HepG2 (cell line): ENCODE measurements around the gene SMPD3. TPM values are rescaled to one million over a fixed set of nuclear protein-coding genes. Genes with fewer than 3 reads are reported as not detected.

Experiments used
- AGO1 ChIP-seq: fragments of 200-400 bp; formaldehyde crosslinking; IDR thresholded peaks from 2 replicates; pipeline ENCODE4 v1.6.1; 2017; ENCODE audit warnings: mild to moderate bottlenecking, low read depth, low read length, moderate library complexity; ENCODE audit not compliant: poor library complexity, severe bottlenecking
- CAMTA2 ChIP-seq: sonication (generic); formaldehyde crosslinking; IDR thresholded peaks from 2 replicates; pipeline ENCODE4 v1.4.0; 2020; ENCODE audit warnings: mild to moderate bottlenecking, missing genetic modification reagents, borderline replicate concordance
- CEBPB ChIP-seq: IDR thresholded peaks from 2 replicates; pipeline ENCODE4 v1.6.1; 2011; ENCODE audit warnings: low read depth, low read length, improper control_type of control experiment, borderline replicate concordance
- CHD2 ChIP-seq: IDR thresholded peaks from 2 replicates; pipeline ENCODE4 v1.6.1; 2011; ENCODE audit warnings: low read depth, low read length, improper control_type of control experiment
- HNF4A ChIP-seq: sonication (generic); formaldehyde crosslinking; IDR thresholded peaks from 2 replicates; pipeline ENCODE4 v1.4.0; 2020; ENCODE audit warnings: missing genetic modification reagents
- IRF2 ChIP-seq: IDR thresholded peaks from 2 replicates; pipeline ENCODE4 v1.6.1; 2018; ENCODE audit warnings: missing genetic modification reagents, missing compliant biosample characterization
- MBD4 ChIP-seq: IDR thresholded peaks from 2 replicates; pipeline ENCODE4 v1.6.1; 2012; ENCODE audit warnings: low read length, inconsistent platforms, borderline replicate concordance
- NFKB2 ChIP-seq: sonication (generic); formaldehyde crosslinking; IDR thresholded peaks from 2 replicates; pipeline ENCODE4 v1.4.0; 2020; ENCODE audit warnings: missing genetic modification reagents, borderline replicate concordance
- NFYB ChIP-seq: sonication (generic); formaldehyde crosslinking; IDR thresholded peaks from 2 replicates; pipeline ENCODE4 v1.4.0; 2020; ENCODE audit warnings: missing genetic modification reagents
- PAWR ChIP-seq: sonication (generic); formaldehyde crosslinking; IDR thresholded peaks from 2 replicates; pipeline ENCODE4 v1.4.0; 2020; ENCODE audit warnings: missing genetic modification reagents, mild to moderate bottlenecking, borderline replicate concordance
- PAX8 ChIP-seq: sonication (generic); formaldehyde crosslinking; IDR thresholded peaks from 2 replicates; pipeline ENCODE4 v1.8.0; 2022; ENCODE audit warnings: mild to moderate bottlenecking, missing genetic modification reagents, borderline replicate concordance
- REPIN1 ChIP-seq: sonication (generic); formaldehyde crosslinking; IDR thresholded peaks from 2 replicates; pipeline ENCODE4 v1.8.0; 2022; ENCODE audit warnings: missing genetic modification reagents, low read depth, mild to moderate bottlenecking, borderline replicate concordance
- SIX1 ChIP-seq: sonication (generic); formaldehyde crosslinking; IDR thresholded peaks from 2 replicates; pipeline ENCODE4 v1.4.0; 2020; ENCODE audit warnings: missing genetic modification reagents, borderline replicate concordance
- SRSF9 ChIP-seq: fragments of 200-400 bp; formaldehyde crosslinking; IDR thresholded peaks from 2 replicates; pipeline ENCODE4 v1.6.1; 2018; ENCODE audit warnings: borderline replicate concordance, mild to moderate bottlenecking, low read depth, low read length; ENCODE audit not compliant: insufficient read depth, poor library complexity, severe bottlenecking
- XRCC5 ChIP-seq: fragments of 200-400 bp; formaldehyde crosslinking; optimal IDR thresholded peaks from 2 replicates; pipeline ENCODE3; 2017; ENCODE audit warnings: mild to moderate bottlenecking, low read length
- ZNF34 ChIP-seq: sonication (generic); formaldehyde crosslinking; IDR thresholded peaks from 2 replicates; pipeline ENCODE4 v1.4.0; 2020; ENCODE audit warnings: mild to moderate bottlenecking, missing genetic modification reagents, borderline replicate concordance
- ZNF530 ChIP-seq: sonication (generic); formaldehyde crosslinking; IDR thresholded peaks from 2 replicates; pipeline ENCODE4 v1.5.0; 2020; ENCODE audit warnings: low read depth, mild to moderate bottlenecking, missing genetic modification reagents
- ZNF569 ChIP-seq: sonication (generic); formaldehyde crosslinking; IDR thresholded peaks from 2 replicates; pipeline ENCODE4 v1.5.0; 2020; ENCODE audit warnings: mild to moderate bottlenecking, missing genetic modification reagents, moderate library complexity, borderline replicate concordance
- polyA plus RNA-seq, 8 experiments: library from polyadenylated mRNA; depleted of rRNA in 3 of 8; stranded (reverse) in 7 of 8; unstranded in 1 of 8; fragments of >200 nt; fragmentation: Illumina TruSeq in 4 of 8; extraction: Trizol in 4 of 8; gene quantifications; 2 replicates each; pipeline versions ENCODE4 v1.2.1 to v1.2.3, GENCODE V29; 2011 to 2016; ENCODE audit warnings: low read depth in 4 of 8, missing spikeins in 1 of 8, mixed read lengths in 1 of 8; ENCODE audit not compliant: insufficient read depth in 1 of 8
- total RNA-seq, 5 experiments: library from RNA; depleted of rRNA; stranded (reverse); fragments of >200 nt; fragmentation: Illumina TruSeq; extraction: Trizol; gene quantifications; 2 replicates each; pipeline ENCODE4 v1.2.3, GENCODE V29; 2016; ENCODE audit warnings: low read depth in 1 of 5
- TF ChIP-seq, protein P1 (sequence below): sonication (generic); formaldehyde crosslinking; IDR thresholded peaks from 2 replicates; pipeline ENCODE4 v1.5.0; 2020; ENCODE audit warnings: mild to moderate bottlenecking, missing genetic modification reagents, borderline replicate concordance
- TF ChIP-seq, protein P2 (sequence below): sonication (generic); formaldehyde crosslinking; IDR thresholded peaks from 2 replicates; pipeline ENCODE4 v1.4.0; 2020; ENCODE audit warnings: missing genetic modification reagents, mild to moderate bottlenecking, borderline replicate concordance
- TF ChIP-seq, protein P3 (sequence below): sonication (generic); formaldehyde crosslinking; IDR thresholded peaks from 2 replicates; pipeline ENCODE4 v1.4.0; 2020; ENCODE audit warnings: mild to moderate bottlenecking, missing genetic modification reagents
- TF ChIP-seq, protein P4 (sequence below): sonication (generic); formaldehyde crosslinking; IDR thresholded peaks from 2 replicates; pipeline ENCODE4 v1.4.0; 2020; ENCODE audit warnings: missing genetic modification reagents, low read depth, mild to moderate bottlenecking, borderline replicate concordance
- TF ChIP-seq, protein P5 (sequence below): sonication (generic); formaldehyde crosslinking; IDR thresholded peaks from 2 replicates; pipeline ENCODE4 v1.5.0; 2020; ENCODE audit warnings: missing genetic modification reagents

Gene SMPD3
- total and polyA plus RNA-seq, 2 of the 13 experiments (the other 11 are each of a cell fraction or from before 2014, with no cell fraction given), result 0.07 to 0.32 TPM

DNA sequence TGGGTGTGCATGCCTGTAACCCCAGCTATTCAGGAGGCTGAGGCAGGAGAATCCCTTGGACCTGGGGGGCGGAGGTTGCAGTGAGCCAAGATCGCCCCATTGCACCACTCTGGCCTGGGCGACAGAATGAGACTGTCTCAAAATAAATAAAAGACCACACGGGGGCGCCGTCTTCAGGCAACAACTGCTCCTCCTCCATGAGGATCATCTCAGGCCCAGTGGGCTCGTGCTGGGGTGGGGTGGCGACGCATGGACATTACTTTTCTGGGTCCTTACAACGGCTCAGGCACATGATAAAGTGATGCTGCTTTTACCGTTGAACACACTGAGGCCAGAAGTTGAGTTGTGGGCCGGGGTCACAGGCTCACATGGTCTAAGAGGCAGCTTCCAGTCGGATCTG lies 81.3 kb downstream of the SMPD3 start (continued):
- TF ChIP-seq MBD4 (no peak), SRSF9 (no peak), ZNF34 (CRISPR knock-in tag) (no peak), PAWR (CRISPR knock-in tag) (no peak), AGO1 (no peak), ZNF569 (CRISPR knock-in tag) (no peak), REPIN1 (no peak), CEBPB (peak; percentile 34; the same call in 1 of the 2 replicates), IRF2 (no peak), PAX8 (CRISPR knock-in tag) (no peak), ZNF530 (CRISPR knock-in tag) (no peak), CHD2 (no peak), NFKB2 (CRISPR knock-in tag) (peak; percentile 28; the same call in 1 of the 2 replicates), XRCC5 (no peak), CAMTA2 (no peak), SIX1 (CRISPR knock-in tag) (no peak), NFYB (CRISPR knock-in tag) (no peak), HNF4A (CRISPR knock-in tag) (no peak)
- TF ChIP-seq, protein P1, sequence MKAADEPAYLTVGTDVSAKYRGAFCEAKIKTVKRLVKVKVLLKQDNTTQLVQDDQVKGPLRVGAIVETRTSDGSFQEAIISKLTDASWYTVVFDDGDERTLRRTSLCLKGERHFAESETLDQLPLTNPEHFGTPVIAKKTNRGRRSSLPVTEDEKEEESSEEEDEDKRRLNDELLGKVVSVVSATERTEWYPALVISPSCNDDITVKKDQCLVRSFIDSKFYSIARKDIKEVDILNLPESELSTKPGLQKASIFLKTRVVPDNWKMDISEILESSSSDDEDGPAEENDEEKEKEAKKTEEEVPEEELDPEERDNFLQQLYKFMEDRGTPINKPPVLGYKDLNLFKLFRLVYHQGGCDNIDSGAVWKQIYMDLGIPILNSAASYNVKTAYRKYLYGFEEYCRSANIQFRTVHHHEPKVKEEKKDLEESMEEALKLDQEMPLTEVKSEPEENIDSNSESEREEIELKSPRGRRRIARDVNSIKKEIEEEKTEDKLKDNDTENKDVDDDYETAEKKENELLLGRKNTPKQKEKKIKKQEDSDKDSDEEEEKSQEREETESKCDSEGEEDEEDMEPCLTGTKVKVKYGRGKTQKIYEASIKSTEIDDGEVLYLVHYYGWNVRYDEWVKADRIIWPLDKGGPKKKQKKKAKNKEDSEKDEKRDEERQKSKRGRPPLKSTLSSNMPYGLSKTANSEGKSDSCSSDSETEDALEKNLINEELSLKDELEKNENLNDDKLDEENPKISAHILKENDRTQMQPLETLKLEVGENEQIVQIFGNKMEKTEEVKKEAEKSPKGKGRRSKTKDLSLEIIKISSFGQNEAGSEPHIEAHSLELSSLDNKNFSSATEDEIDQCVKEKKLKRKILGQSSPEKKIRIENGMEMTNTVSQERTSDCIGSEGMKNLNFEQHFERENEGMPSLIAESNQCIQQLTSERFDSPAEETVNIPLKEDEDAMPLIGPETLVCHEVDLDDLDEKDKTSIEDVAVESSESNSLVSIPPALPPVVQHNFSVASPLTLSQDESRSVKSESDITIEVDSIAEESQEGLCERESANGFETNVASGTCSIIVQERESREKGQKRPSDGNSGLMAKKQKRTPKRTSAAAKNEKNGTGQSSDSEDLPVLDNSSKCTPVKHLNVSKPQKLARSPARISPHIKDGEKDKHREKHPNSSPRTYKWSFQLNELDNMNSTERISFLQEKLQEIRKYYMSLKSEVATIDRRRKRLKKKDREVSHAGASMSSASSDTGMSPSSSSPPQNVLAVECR (CRISPR knock-in tag), result peak; percentile 29; the same call in 1 of the 2 replicates
- TF ChIP-seq, protein P2, sequence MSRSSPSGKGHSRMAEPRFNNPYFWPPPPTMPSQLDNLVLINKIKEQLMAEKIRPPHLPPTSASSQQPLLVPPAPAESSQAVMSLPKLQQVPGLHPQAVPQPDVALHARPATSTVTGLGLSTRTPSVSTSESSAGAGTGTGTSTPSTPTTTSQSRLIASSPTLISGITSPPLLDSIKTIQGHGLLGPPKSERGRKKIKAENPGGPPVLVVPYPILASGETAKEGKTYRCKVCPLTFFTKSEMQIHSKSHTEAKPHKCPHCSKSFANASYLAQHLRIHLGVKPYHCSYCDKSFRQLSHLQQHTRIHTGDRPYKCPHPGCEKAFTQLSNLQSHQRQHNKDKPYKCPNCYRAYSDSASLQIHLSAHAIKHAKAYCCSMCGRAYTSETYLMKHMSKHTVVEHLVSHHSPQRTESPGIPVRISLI, result no peak
- TF ChIP-seq, protein P3, sequence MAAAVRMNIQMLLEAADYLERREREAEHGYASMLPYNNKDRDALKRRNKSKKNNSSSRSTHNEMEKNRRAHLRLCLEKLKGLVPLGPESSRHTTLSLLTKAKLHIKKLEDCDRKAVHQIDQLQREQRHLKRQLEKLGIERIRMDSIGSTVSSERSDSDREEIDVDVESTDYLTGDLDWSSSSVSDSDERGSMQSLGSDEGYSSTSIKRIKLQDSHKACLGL (CRISPR knock-in tag), result no peak
- TF ChIP-seq, protein P4, sequence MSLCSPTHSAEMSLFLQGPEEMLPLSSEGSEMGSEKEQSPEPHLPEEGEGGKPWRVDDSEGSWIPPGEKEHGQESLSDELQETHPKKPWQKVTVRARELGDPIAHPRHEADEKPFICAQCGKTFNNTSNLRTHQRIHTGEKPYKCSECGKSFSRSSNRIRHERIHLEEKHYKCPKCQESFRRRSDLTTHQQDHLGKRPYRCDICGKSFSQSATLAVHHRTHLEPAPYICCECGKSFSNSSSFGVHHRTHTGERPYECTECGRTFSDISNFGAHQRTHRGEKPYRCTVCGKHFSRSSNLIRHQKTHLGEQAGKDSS (CRISPR knock-in tag), result no peak
- TF ChIP-seq, protein P5, sequence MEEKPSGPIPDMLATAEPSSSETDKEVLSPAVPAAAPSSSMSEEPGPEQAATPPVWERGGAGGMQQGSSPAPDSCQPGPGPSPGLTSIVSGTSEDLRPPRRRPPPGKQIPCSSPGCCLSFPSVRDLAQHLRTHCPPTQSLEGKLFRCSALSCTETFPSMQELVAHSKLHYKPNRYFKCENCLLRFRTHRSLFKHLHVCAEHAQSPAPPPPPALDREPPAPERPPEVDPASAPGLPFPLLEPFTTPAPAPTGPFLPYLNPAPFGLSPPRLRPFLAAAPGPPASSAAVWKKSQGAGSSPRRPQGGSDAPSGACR (CRISPR knock-in tag), result no peak
